OCI-LY1 (cell line): ENCODE results near the gene TMEM198.

Experiments used
- H2AFZ ChIP-seq: fragments of 200-600 bp; sonication (generic), shearing (Covaris generic); 2 replicates; pipeline ENCODE4 v1.6.0; 2014; ENCODE audit warnings: antibody characterized with exemption, mild to moderate bottlenecking, low read length
- H3F3A ChIP-seq: fragments of 200-600 bp; sonication (generic), shearing (Covaris generic); 2 replicates; pipeline ENCODE4 v1.6.0; 2014; ENCODE audit warnings: mild to moderate bottlenecking, antibody characterized with exemption, low read length, moderate library complexity; ENCODE audit not compliant: insufficient read depth
- H3K27ac ChIP-seq: fragments of 200-600 bp; sonication (generic); 2 replicates; pipeline ENCODE4 v1.5.1; 2014; ENCODE audit warnings: low read length, mixed run types, mild to moderate bottlenecking, low read depth; ENCODE audit not compliant: poor library complexity, severe bottlenecking
- H3K27me3 ChIP-seq: fragments of 200-600 bp; sonication (generic); 2 replicates; pipeline ENCODE4 v1.6.0; 2014; ENCODE audit warnings: antibody characterized with exemption, mild to moderate bottlenecking, low read length, moderate library complexity; ENCODE audit not compliant: insufficient read depth
- H3K36me3 ChIP-seq: fragments of 200-600 bp; sonication (generic); 2 replicates; pipeline ENCODE4 v1.6.1; 2014; ENCODE audit warnings: mild to moderate bottlenecking, antibody characterized with exemption, low read length, moderate library complexity, mixed read lengths; ENCODE audit not compliant: insufficient read depth
- H3K4me1 ChIP-seq: fragments of 200-600 bp; sonication (generic); 2 replicates; pipeline ENCODE4 v1.5.1; 2014; ENCODE audit warnings: mild to moderate bottlenecking, low read length, moderate library complexity; ENCODE audit not compliant: insufficient read depth, severe bottlenecking
- H3K4me2 ChIP-seq: fragments of 200-600 bp; sonication (generic), shearing (Covaris generic); 2 replicates; pipeline ENCODE4 v1.6.1; 2014; ENCODE audit warnings: low read length
- H3K4me3 ChIP-seq: fragments of 200-600 bp; sonication (generic); 2 replicates; pipeline ENCODE4 v1.5.1; 2014; ENCODE audit warnings: low read length, low read depth, mild to moderate bottlenecking, mixed read lengths; ENCODE audit not compliant: poor library complexity, severe bottlenecking
- H3K79me2 ChIP-seq: fragments of 200-600 bp; shearing (Covaris generic); 2 replicates; pipeline ENCODE4 v1.6.1; 2016; ENCODE audit warnings: mixed run types, low read length, mixed read lengths; ENCODE audit not compliant: insufficient read depth
- H3K9ac ChIP-seq: fragments of 200-600 bp; sonication (generic), shearing (Covaris generic); 2 replicates; pipeline ENCODE4 v1.6.1; 2014; ENCODE audit warnings: mild to moderate bottlenecking, low read length, mixed read lengths
- H3K9me2 ChIP-seq: fragments of 200-600 bp; sonication (generic), shearing (Covaris generic); 2 replicates; pipeline ENCODE4 v1.6.1; 2014; ENCODE audit warnings: low read depth, mild to moderate bottlenecking, low read length, mixed read lengths
- H3K9me3 ChIP-seq: fragments of 200-600 bp; shearing (Covaris generic); 2 replicates; pipeline ENCODE4 v1.6.1; 2014; ENCODE audit warnings: low read length, mixed read lengths
- H4K20me1 ChIP-seq: fragments of 200-600 bp; sonication (generic), shearing (Covaris generic); 2 replicates; pipeline ENCODE4 v1.6.0; 2016; ENCODE audit warnings: mild to moderate bottlenecking, low read length; ENCODE audit not compliant: insufficient read depth
- EZH2 ChIP-seq: fragments of 200-600 bp; sonication (generic), shearing (Covaris generic); IDR thresholded peaks from 2 replicates; pipeline ENCODE4 v1.8.0; 2017; ENCODE audit warnings: borderline replicate concordance, mixed run types, mild to moderate bottlenecking, antibody characterized with exemption, low read length, moderate library complexity, mixed read lengths
- TF ChIP-seq, protein P1 (sequence below): fragments of 200-600 bp; sonication (generic), shearing (Covaris generic); IDR thresholded peaks from 2 replicates; pipeline ENCODE4 v1.5.1; 2017; ENCODE audit warnings: mild to moderate bottlenecking, antibody characterized with exemption, low read length, moderate library complexity, mixed read lengths

Gene TMEM198

DNA sequence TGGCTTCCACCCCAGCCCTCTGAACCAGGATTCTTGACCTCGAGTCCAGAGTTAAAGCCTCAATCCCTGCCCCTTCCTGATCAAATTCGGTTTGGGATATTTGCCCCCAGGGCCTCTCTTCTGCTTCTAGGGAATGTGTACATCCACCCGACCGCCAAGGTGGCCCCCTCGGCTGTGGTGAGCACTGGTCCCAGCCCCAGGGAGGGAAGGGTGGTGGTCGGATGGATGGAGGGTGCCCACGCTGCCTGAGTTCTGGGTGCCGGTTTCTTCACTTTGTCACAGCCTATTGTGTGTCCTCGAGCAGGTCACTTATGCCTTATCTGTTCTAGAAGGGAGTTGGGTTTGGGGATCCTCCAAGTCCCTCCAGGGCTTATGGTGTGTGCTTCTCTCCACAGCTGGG is 38.2 kb upstream of the TMEM198 start:
- Histone ChIP-seq H3K4me2 (no peak overlapping the region), H3K9me2 (no peaks in the 10 kb centered on the region), H4K20me1 (no peaks in the 10 kb centered on the region), H3K79me2 (no peaks in the 10 kb centered on the region), H3K36me3 (peaks cover 6% of the 10 kb centered on the region; the same call in 1 of the 2 replicates), H3K9ac (no peak overlapping the region), H3K4me1 (no peaks in the 10 kb centered on the region), H3K27ac (no peak overlapping the region), H3F3A (no peaks in the 10 kb centered on the region), H3K9me3 (no peaks in the 10 kb centered on the region), H2AFZ (no peak overlapping the region), H3K27me3 (no peaks in the 10 kb centered on the region), H3K4me3 (no peak overlapping the region)
- no peak for TF ChIP-seq EZH2
- TF ChIP-seq, protein P1, sequence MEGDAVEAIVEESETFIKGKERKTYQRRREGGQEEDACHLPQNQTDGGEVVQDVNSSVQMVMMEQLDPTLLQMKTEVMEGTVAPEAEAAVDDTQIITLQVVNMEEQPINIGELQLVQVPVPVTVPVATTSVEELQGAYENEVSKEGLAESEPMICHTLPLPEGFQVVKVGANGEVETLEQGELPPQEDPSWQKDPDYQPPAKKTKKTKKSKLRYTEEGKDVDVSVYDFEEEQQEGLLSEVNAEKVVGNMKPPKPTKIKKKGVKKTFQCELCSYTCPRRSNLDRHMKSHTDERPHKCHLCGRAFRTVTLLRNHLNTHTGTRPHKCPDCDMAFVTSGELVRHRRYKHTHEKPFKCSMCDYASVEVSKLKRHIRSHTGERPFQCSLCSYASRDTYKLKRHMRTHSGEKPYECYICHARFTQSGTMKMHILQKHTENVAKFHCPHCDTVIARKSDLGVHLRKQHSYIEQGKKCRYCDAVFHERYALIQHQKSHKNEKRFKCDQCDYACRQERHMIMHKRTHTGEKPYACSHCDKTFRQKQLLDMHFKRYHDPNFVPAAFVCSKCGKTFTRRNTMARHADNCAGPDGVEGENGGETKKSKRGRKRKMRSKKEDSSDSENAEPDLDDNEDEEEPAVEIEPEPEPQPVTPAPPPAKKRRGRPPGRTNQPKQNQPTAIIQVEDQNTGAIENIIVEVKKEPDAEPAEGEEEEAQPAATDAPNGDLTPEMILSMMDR: no peak

DNA sequence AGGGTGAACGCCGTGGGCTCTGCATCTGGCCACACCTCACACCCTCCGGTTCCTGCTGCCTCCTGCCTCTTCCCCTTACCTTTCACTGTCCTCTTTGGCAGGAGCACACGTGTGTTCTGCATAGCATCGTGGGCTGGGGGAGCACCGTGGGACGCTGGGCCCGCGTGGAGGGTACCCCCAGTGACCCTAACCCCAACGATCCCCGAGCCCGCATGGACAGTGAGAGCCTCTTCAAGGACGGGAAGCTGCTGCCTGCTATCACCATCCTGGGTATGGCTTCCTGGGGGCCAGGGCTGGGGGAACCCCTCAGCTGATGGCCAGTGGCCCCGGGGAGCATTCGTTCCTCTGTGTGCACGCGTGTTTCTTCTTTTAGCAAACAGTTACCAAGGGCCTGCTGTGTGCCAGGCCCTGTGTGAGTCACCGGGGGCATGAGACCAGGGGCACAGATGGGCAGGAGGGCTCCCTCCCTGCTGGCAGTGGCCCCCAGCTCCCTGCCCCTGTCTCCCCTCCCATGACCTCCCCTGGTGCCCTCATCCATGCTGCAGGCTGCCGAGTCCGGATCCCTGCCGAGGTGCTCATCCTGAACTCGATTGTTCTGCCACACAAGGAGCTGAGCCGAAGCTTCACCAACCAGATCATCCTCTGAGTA is 37.6 kb upstream of the TMEM198 start:
- H3K4me1 ChIP-seq: no peaks in the 10 kb centered on the region
- H3K36me3 ChIP-seq: peaks cover 6% of the 10 kb centered on the region; the same call in 1 of the 2 replicates
- H3K9me3 ChIP-seq: no peaks in the 10 kb centered on the region
- H2AFZ ChIP-seq: no peak overlapping the region
- H3K27me3 ChIP-seq: no peaks in the 10 kb centered on the region
- TF ChIP-seq EZH2: no peak
- TF ChIP-seq, protein P1: no peak
- no peaks in the 10 kb centered on the region for H4K20me1 ChIP-seq
- H3K27ac ChIP-seq: no peak overlapping the region
- no peaks in the 10 kb centered on the region for H3K9me2 ChIP-seq
- H3F3A ChIP-seq: no peaks in the 10 kb centered on the region
- H3K4me2 ChIP-seq: no peak overlapping the region
- no peak overlapping the region for H3K4me3 ChIP-seq
- H3K9ac ChIP-seq: no peak overlapping the region
- no peaks in the 10 kb centered on the region for H3K79me2 ChIP-seq

DNA sequence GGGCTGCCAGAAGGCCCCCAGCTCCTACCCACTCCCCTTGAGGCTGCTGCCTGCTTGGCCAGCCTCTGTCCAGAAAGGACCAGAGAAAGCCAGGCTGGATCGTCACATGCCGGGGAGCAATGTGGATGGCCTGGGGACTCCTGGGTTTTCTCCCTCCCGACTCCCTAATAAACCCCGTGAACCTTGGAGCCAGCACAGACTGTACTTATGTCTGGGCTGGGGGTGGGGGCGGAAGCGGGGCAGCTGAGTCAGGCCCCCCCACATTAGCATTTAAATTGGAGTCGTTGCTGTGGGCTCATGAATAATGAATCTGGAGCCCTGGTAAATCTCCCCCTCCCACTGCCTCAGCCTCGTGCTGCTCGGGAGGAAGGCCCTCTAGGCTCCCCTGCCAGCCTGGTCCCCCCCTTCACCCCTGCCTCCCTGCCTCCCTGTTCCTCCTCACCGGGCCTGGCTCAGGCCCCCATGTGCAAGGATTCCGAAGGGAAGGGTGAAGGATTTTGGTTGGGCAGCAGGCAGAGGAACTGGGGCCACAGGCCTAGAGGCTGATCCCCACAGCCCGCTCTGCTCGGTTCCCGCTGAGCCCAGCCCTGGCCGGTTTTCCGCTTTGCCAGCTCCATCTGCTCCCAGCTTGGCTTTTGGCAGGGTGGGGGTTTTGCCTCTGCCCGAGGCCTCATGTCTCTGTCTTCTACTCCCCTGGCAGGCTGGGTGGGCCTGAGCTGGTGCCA is 36.9 kb upstream of the TMEM198 start:
- no peak overlapping the region for H3K27ac ChIP-seq
- H4K20me1 ChIP-seq: no peaks in the 10 kb centered on the region
- no peaks in the 10 kb centered on the region for H3K27me3 ChIP-seq
- H3K79me2 ChIP-seq: no peaks in the 10 kb centered on the region
- H3K4me2 ChIP-seq: no peak overlapping the region
- no peak overlapping the region for H3K9ac ChIP-seq
- no peaks in the 10 kb centered on the region for H3K4me1 ChIP-seq
- H3K36me3 ChIP-seq: peaks cover 6% of the 10 kb centered on the region; the same call in 1 of the 2 replicates
- no peaks in the 10 kb centered on the region for H3F3A ChIP-seq
- H3K9me3 ChIP-seq: no peaks in the 10 kb centered on the region
- no peaks in the 10 kb centered on the region for H3K9me2 ChIP-seq
- H2AFZ ChIP-seq: no peak overlapping the region
- no peak for TF ChIP-seq EZH2
- TF ChIP-seq, protein P1: no peak
- no peak overlapping the region for H3K4me3 ChIP-seq
